ENCODE results near the gene MCM5. TPM values are rescaled to one million over a fixed set of nuclear protein-coding genes. Genes with fewer than 3 reads are reported as not detected.

MCM5 gene
- total RNA-seq, 3 donors from 2014 or later (not counting 1 experiment from before 2014, with no cell fraction given) = 59.3 to 73.8 (median 61.5) TPM

- Histone ChIP-seq H3K36me3 (ENCODE audit: control insufficient read depth, insufficient read depth, low read length) (no peaks in the 10 kb centered on the region), H3K4me3 (ENCODE audit: low read length) (no peak overlapping the region), H3K27me3 (ENCODE audit: control insufficient read depth, insufficient read depth, low read length) (no peaks in the 10 kb centered on the region), H3K4me1 (ENCODE audit: control insufficient read depth, insufficient read depth, low read length) (no peaks in the 10 kb centered on the region), H3K27ac (ENCODE audit: low read length) (no peak overlapping the region), H3K9me3 (ENCODE audit: control insufficient read depth, insufficient read depth, low read length) (no peaks in the 10 kb centered on the region)
- DNase-seq (no peak), ATAC-seq (no peak)
- intact Hi-C loops (cut with micrococcal nuclease) = no loop called here
- no peak for TF ChIP-seq CTCF (IDR thresholded peaks at IDR 0.05)
- no peak overlapping the region for H3K4me3 Mint-ChIP-seq
- 93% methylated on average over 6 of the region's 6 CpGs for WGBS (ENCODE audit: insufficient coverage)
- peaks cover 0 to under 1% of the 10 kb centered on the region in 2 donors for H3K27me3 Mint-ChIP-seq (ENCODE audit: low read depth in 2 of 2)
- H3K27ac Mint-ChIP-seq = no peak overlapping the region
- H3K36me3 Mint-ChIP-seq = no peaks in the 10 kb centered on the region
- H3K4me1 Mint-ChIP-seq = no peaks in the 10 kb centered on the region
- H3K9me3 Mint-ChIP-seq = no peaks in the 10 kb centered on the region
These were observed 72.5 kb downstream of the MCM5 start for GRCh38 chr22:35472488-35472887.

GRCh38 chr22:35473971-35474370 lies 74.0 kb downstream of the MCM5 start:
- WGBS (ENCODE audit: insufficient coverage) = 87% methylated on average over 4 of the region's 4 CpGs
- Mint-ChIP-seq H3K4me3 (no peak overlapping the region), H3K9me3 (no peaks in the 10 kb centered on the region), H3K4me1 (no peaks in the 10 kb centered on the region), H3K27ac (no peak overlapping the region), H3K27me3 (ENCODE audit: low read depth in 2 of 2) (peaks cover 3 to 15% of the 10 kb centered on the region in 2 donors), H3K36me3 (no peaks in the 10 kb centered on the region)
- H3K36me3 ChIP-seq (ENCODE audit: control insufficient read depth, insufficient read depth, low read length) = no peaks in the 10 kb centered on the region
- intact Hi-C loops (cut with micrococcal nuclease) = no loop called here
- no peak overlapping the region for H3K27ac ChIP-seq (ENCODE audit: low read length)
- no peaks in the 10 kb centered on the region for H3K9me3 ChIP-seq (ENCODE audit: control insufficient read depth, insufficient read depth, low read length)
- no peak for TF ChIP-seq CTCF (IDR thresholded peaks at IDR 0.05)
- H3K27me3 ChIP-seq (ENCODE audit: control insufficient read depth, insufficient read depth, low read length) = no peaks in the 10 kb centered on the region
- no peaks in the 10 kb centered on the region for H3K4me1 ChIP-seq (ENCODE audit: control insufficient read depth, insufficient read depth, low read length)
- no peak for ATAC-seq
- no peak for DNase-seq
- no peak overlapping the region for H3K4me3 ChIP-seq (ENCODE audit: low read length)

Other genes starting within 250 kb of the MCM5 start
- 10 to 100 TPM; 40.4 to 46.1 (median 40.7) TPM for gene HMGXB4, start 142.6 kb upstream of the MCM5 start, total RNA-seq
- 100 to 1,000 TPM; 102 to 132 (median 107) TPM for gene TOM1, start 100.2 kb upstream of the MCM5 start, total RNA-seq
- 10 to 100 TPM in 2 of 3 donors, 1 to 10 TPM in 1; 7.5 to 61.6 (median 15.9) TPM for gene HMOX1, start 19.0 kb upstream of the MCM5 start, total RNA-seq
- under 1 TPM; 0.20 to 0.64 (median 0.20) TPM for gene RASD2, start 140.7 kb downstream of the MCM5 start, total RNA-seq
- not detected for gene MB, start 217.2 kb downstream of the MCM5 start, total RNA-seq
- 100 to 1,000 TPM; 116 to 138 (median 122) TPM for gene APOL6, start 248.3 kb downstream of the MCM5 start, total RNA-seq